SK-N-SH treated with all-trans-retinoic acid at 6 μM for 48 hours (cell line): ENCODE results near the gene ELK4.

Experiments used
- ATAC-seq: fragments of 200-7000 bp; cut with Tn5 transposase; 3 replicates; pipeline ENCODE4 v1.9.1; 2020; ENCODE audit warnings: mild to moderate bottlenecking, moderate library complexity
- ARNTL ChIP-seq: fragments of 450-650 bp; formaldehyde crosslinking; IDR thresholded peaks from 2 replicates; pipeline ENCODE4 v1.5.0; 2020; ENCODE audit warnings: low read depth, mild to moderate bottlenecking, moderate library complexity, borderline replicate concordance
- BACH2 ChIP-seq: fragments of 250-450 bp; sonication (Bioruptor Pico); IDR thresholded peaks from 2 replicates; pipeline ENCODE4 v1.9.0; 2021; ENCODE audit warnings: mild to moderate bottlenecking, borderline replicate concordance
- CSDC2 ChIP-seq: fragments of 250-450 bp; sonication (Bioruptor Pico); IDR thresholded peaks from 2 replicates; pipeline ENCODE4 v1.5.0; 2020; ENCODE audit warnings: mild to moderate bottlenecking, moderate library complexity
- CSRNP3 ChIP-seq: fragments of 250-450 bp; sonication (Bioruptor Pico); IDR thresholded peaks from 2 replicates; pipeline ENCODE4 v1.5.1; 2021; ENCODE audit warnings: mild to moderate bottlenecking, moderate library complexity
- ESRRG ChIP-seq: fragments of 250-450 bp; sonication (Bioruptor Pico); IDR thresholded peaks from 2 replicates; pipeline ENCODE4 v1.6.1; 2021; ENCODE audit warnings: mild to moderate bottlenecking
- GLIS3 ChIP-seq: fragments of 250-450 bp; sonication (Bioruptor Pico); IDR thresholded peaks from 2 replicates; pipeline ENCODE4 v1.5.0; 2020; ENCODE audit warnings: mild to moderate bottlenecking, moderate library complexity
- ISL1 ChIP-seq: fragments of 250-450 bp; sonication (Bioruptor Pico); IDR thresholded peaks from 2 replicates; pipeline ENCODE4 v2.1.2; 2022; ENCODE audit warnings: mild to moderate bottlenecking, moderate library complexity
- OSR1 ChIP-seq: fragments of 250-450 bp; sonication (Bioruptor Pico); IDR thresholded peaks from 2 replicates; pipeline ENCODE4 v1.8.0; 2022; ENCODE audit warnings: moderate library complexity, mild to moderate bottlenecking, inconsistent platforms
- POU6F1 ChIP-seq: fragments of 250-450 bp; sonication (Bioruptor Pico); IDR thresholded peaks from 2 replicates; pipeline ENCODE4 v1.8.0; 2021; ENCODE audit warnings: low read depth, mild to moderate bottlenecking, moderate library complexity, borderline replicate concordance
- PPARA ChIP-seq: fragments of 250-450 bp; sonication (Bioruptor Pico); IDR thresholded peaks from 2 replicates; pipeline ENCODE4 v1.5.0; 2020; ENCODE audit warnings: mild to moderate bottlenecking, borderline replicate concordance
- RARB ChIP-seq: fragments of 250-450 bp; sonication (Bioruptor Pico); IDR thresholded peaks from 2 replicates; pipeline ENCODE4 v1.8.0; 2021; ENCODE audit warnings: mild to moderate bottlenecking, moderate library complexity
- SNAI2 ChIP-seq: fragments of 250-450 bp; sonication (Bioruptor Pico); IDR thresholded peaks from 2 replicates; pipeline ENCODE4 v1.5.0; 2020; ENCODE audit warnings: mild to moderate bottlenecking, moderate library complexity
- TCF4 ChIP-seq: fragments of 250-450 bp; sonication (Bioruptor Pico); IDR thresholded peaks from 2 replicates; pipeline ENCODE4 v1.8.0; 2021; ENCODE audit warnings: mild to moderate bottlenecking, moderate library complexity, borderline replicate concordance
- TOX ChIP-seq: fragments of 250-450 bp; sonication (Bioruptor Pico); IDR thresholded peaks from 2 replicates; pipeline ENCODE4 v1.8.0; 2021; ENCODE audit warnings: mild to moderate bottlenecking, moderate library complexity, borderline replicate concordance
- ZC3H10 ChIP-seq: fragments of 250-450 bp; sonication (Bioruptor Pico); IDR thresholded peaks from 2 replicates; pipeline ENCODE4 v1.5.1; 2021; ENCODE audit warnings: mild to moderate bottlenecking, moderate library complexity
- ZFP3 ChIP-seq: fragments of 250-450 bp; sonication (Bioruptor Pico); IDR thresholded peaks from 2 replicates; pipeline ENCODE4 v1.5.0; 2020; ENCODE audit warnings: mild to moderate bottlenecking, moderate library complexity
- ZFP30 ChIP-seq: fragments of 450-650 bp; formaldehyde crosslinking; IDR thresholded peaks from 2 replicates; pipeline ENCODE4 v1.5.0; 2022; ENCODE audit warnings: mild to moderate bottlenecking, moderate library complexity
- ZNF565 ChIP-seq: fragments of 450-650 bp; formaldehyde crosslinking; conservative IDR thresholded peaks from 2 replicates; pipeline ENCODE4 v1.5.0; 2020; ENCODE audit warnings: low read depth, mild to moderate bottlenecking, moderate library complexity
- ZNF70 ChIP-seq: fragments of 450-650 bp; formaldehyde crosslinking; IDR thresholded peaks from 2 replicates; pipeline ENCODE4 v1.5.0; 2020; ENCODE audit warnings: mild to moderate bottlenecking, moderate library complexity
- ZNF8 ChIP-seq: fragments of 450-650 bp; formaldehyde crosslinking; IDR thresholded peaks from 2 replicates; pipeline ENCODE4 v1.5.0; 2020; ENCODE audit warnings: mild to moderate bottlenecking, moderate library complexity
- TF ChIP-seq, protein P1 (sequence below): fragments of 250-450 bp; sonication (Bioruptor Pico); IDR thresholded peaks from 2 replicates; pipeline ENCODE4 v1.5.0; 2020; ENCODE audit warnings: mild to moderate bottlenecking, moderate library complexity
- TF ChIP-seq, protein P2 (sequence below): fragments of 250-450 bp; sonication (Bioruptor Pico); IDR thresholded peaks from 2 replicates; pipeline ENCODE4 v1.8.0; 2020; ENCODE audit warnings: mild to moderate bottlenecking, moderate library complexity, borderline replicate concordance
- TF ChIP-seq, protein P3 (sequence below): fragments of 250-450 bp; sonication (Bioruptor Pico); IDR thresholded peaks from 2 replicates; pipeline ENCODE4 v1.5.1; 2020; ENCODE audit warnings: low read depth, mild to moderate bottlenecking, moderate library complexity

Gene ELK4

DNA sequence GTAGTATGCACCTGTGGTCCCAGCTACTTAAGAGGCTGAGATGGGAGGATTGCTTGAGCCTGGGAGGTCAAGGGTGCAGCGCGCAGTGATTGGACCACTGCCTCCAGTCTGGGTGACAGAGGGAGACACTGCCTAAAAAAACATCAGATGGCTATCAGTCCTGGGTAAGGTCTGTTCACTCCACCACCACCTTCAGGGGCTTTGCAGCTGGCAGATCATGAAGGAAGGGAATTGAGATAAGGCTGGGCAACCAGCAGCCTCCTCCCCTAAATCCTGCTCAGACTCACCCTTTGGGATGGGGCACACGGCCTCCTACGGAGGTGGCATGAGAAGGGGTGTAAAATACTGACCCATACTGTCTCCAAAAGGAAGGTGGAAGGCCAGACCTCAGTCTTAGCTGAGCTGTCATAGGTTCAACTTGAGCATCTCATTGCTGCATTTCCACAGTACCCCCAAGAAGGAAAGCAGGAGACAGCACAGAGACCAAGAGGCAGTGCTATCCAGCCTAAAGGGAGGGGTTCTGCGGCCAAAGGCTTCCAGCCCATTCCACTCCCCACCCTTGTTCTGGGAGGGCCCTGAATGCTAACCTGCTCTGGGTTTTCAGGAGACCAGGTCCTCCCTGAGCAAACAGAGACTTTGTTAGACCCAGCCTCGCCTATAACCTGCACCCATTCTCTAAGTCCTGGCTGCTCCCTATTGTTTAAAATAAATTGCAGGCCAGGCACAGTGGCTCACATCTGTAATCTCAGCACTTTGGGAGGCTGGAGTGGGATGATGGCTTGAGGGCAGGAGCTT lies 34.8 kb upstream of the ELK4 start:
- no peak for TF ChIP-seq ZC3H10 (CRISPR knock-in tag)
- TF ChIP-seq SNAI2 (CRISPR knock-in tag), result no peak
- TF ChIP-seq ESRRG (CRISPR knock-in tag), result no peak
- no peak for ATAC-seq

GRCh38 chr1:205665201-205666045 lies 33.6 kb upstream of the ELK4 start:
- no peak for ATAC-seq
- TF ChIP-seq POU6F1 (no peak), CSDC2 (no peak), ISL1 (no peak), ZC3H10 (CRISPR knock-in tag) (no peak), ARNTL (no peak), TOX (CRISPR knock-in tag) (no peak), CSRNP3 (CRISPR knock-in tag) (no peak), ESRRG (CRISPR knock-in tag) (no peak), ZNF565 (no peak), ZNF70 (CRISPR knock-in tag) (no peak), RARB (CRISPR knock-in tag) (no peak), TCF4 (CRISPR knock-in tag) (no peak), ZFP3 (CRISPR knock-in tag) (no peak), ZNF8 (CRISPR knock-in tag) (no peak), OSR1 (CRISPR knock-in tag) (no peak)
- TF ChIP-seq, protein P1, sequence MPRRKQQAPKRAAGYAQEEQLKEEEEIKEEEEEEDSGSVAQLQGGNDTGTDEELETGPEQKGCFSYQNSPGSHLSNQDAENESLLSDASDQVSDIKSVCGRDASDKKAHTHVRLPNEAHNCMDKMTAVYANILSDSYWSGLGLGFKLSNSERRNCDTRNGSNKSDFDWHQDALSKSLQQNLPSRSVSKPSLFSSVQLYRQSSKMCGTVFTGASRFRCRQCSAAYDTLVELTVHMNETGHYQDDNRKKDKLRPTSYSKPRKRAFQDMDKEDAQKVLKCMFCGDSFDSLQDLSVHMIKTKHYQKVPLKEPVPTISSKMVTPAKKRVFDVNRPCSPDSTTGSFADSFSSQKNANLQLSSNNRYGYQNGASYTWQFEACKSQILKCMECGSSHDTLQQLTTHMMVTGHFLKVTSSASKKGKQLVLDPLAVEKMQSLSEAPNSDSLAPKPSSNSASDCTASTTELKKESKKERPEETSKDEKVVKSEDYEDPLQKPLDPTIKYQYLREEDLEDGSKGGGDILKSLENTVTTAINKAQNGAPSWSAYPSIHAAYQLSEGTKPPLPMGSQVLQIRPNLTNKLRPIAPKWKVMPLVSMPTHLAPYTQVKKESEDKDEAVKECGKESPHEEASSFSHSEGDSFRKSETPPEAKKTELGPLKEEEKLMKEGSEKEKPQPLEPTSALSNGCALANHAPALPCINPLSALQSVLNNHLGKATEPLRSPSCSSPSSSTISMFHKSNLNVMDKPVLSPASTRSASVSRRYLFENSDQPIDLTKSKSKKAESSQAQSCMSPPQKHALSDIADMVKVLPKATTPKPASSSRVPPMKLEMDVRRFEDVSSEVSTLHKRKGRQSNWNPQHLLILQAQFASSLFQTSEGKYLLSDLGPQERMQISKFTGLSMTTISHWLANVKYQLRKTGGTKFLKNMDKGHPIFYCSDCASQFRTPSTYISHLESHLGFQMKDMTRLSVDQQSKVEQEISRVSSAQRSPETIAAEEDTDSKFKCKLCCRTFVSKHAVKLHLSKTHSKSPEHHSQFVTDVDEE (CRISPR knock-in tag), result no peak
- TF ChIP-seq, protein P2, sequence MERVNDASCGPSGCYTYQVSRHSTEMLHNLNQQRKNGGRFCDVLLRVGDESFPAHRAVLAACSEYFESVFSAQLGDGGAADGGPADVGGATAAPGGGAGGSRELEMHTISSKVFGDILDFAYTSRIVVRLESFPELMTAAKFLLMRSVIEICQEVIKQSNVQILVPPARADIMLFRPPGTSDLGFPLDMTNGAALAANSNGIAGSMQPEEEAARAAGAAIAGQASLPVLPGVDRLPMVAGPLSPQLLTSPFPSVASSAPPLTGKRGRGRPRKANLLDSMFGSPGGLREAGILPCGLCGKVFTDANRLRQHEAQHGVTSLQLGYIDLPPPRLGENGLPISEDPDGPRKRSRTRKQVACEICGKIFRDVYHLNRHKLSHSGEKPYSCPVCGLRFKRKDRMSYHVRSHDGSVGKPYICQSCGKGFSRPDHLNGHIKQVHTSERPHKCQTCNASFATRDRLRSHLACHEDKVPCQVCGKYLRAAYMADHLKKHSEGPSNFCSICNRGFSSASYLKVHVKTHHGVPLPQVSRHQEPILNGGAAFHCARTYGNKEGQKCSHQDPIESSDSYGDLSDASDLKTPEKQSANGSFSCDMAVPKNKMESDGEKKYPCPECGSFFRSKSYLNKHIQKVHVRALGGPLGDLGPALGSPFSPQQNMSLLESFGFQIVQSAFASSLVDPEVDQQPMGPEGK (CRISPR knock-in tag), result no peak

DNA sequence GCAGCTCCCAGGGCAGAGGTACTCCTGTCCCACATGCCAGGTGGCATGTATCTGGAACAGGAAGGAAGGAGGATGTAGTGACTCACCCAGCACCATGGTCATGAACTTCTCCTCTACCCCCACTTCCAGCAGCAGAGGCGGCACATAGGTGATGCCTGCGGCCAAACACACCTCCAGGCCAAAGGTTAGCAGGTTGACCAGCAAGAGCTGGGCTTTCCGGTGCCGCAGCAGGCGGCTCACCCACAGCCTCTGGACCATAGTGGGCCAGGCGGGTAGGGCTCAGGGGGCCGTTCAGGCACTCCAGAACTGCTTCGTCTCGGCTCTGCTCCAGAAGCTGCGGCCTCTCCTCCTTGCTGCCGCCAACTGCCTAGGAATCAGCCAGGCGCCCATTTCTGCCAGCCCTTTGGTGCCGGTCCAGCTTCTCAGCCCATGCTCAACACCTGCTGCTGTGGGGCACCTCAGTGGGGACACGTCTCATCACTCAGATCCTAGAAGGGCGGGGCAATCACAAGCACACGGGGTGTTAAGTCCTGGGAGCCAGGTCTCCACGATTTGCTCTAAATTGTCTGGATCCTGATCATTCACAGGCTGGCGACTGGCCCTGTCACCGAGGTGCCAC lies 32.7 kb upstream of the ELK4 start:
- peak; percentile 23; the same call in 1 of the 3 replicates for ATAC-seq
- TF ChIP-seq ZNF70 (CRISPR knock-in tag) (no peak), CSRNP3 (CRISPR knock-in tag) (no peak), PPARA (CRISPR knock-in tag) (no peak), BACH2 (CRISPR knock-in tag) (no peak), TCF4 (CRISPR knock-in tag) (no peak), RARB (CRISPR knock-in tag) (no peak), ZC3H10 (CRISPR knock-in tag) (no peak), ARNTL (no peak), ZNF565 (no peak), SNAI2 (CRISPR knock-in tag) (no peak), ZFP30 (CRISPR knock-in tag) (no peak), GLIS3 (CRISPR knock-in tag) (no peak), OSR1 (CRISPR knock-in tag) (no peak), ZNF8 (CRISPR knock-in tag) (no peak)
- TF ChIP-seq, protein P2 (CRISPR knock-in tag), result no peak
- TF ChIP-seq, protein P3, sequence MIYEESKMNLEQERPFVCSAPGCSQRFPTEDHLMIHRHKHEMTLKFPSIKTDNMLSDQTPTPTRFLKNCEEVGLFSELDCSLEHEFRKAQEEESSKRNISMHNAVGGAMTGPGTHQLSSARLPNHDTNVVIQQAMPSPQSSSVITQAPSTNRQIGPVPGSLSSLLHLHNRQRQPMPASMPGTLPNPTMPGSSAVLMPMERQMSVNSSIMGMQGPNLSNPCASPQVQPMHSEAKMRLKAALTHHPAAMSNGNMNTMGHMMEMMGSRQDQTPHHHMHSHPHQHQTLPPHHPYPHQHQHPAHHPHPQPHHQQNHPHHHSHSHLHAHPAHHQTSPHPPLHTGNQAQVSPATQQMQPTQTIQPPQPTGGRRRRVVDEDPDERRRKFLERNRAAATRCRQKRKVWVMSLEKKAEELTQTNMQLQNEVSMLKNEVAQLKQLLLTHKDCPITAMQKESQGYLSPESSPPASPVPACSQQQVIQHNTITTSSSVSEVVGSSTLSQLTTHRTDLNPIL (CRISPR knock-in tag), result no peak
